Esophagus muscularis mucosa (tissue), 3 donors: Measurements from ENCODE around the gene TRDN.

ENCODE experiments used
- CTCF ChIP-seq, 3 experiments: fragments of 200-600 bp in 2 of 3; fragments of 450-650 bp in 1 of 3; sonication (generic) in 2 of 3; IDR thresholded peaks; one replicate each; pipeline ENCODE4 v1.5.1; 2017 to 2019; ENCODE audit warnings: antibody characterized with exemption in 3 of 3, mild to moderate bottlenecking in 2 of 3, moderate library complexity in 1 of 3
- EP300 ChIP-seq: sonication (generic); formaldehyde crosslinking; IDR thresholded peaks from one replicate; pipeline ENCODE4 v1.6.1; 2017; ENCODE audit warnings: antibody characterized with exemption

GRCh38 chr6:123454448-123454847 is 182.3 kb downstream of the TRDN start:
- no peak for TF ChIP-seq EP300
- no peak for TF ChIP-seq CTCF (IDR thresholded peaks at IDR 0.05)
